Duodenal mucosa (tissue), 2 donors: ENCODE results near the gene IFNL3.
"Not testable (repeated sequence)": the region's sequence is repeated elsewhere in the genome, so short reads cannot be mapped to it uniquely, and the experiment has no call there.

Experiments used
- H3K27ac ChIP-seq: one replicate; pipeline ENCODE4 v1.7.0; 2013; ENCODE audit warnings: low read depth, low read length
- H3K27me3 ChIP-seq, 2 donors: one replicate each; pipeline ENCODE4 v1.7.0; 2013; ENCODE audit warnings: low read length in 2 of 2, control low read depth in 1 of 2; ENCODE audit not compliant: insufficient read depth in 2 of 2, control insufficient read depth in 1 of 2
- H3K36me3 ChIP-seq, 2 donors: one replicate each; pipeline ENCODE4 v1.7.0; 2013; ENCODE audit warnings: low read length in 2 of 2, control low read depth in 1 of 2; ENCODE audit not compliant: insufficient read depth in 2 of 2, control insufficient read depth in 1 of 2
- H3K4me1 ChIP-seq, 2 donors: one replicate each; pipeline ENCODE4 v1.7.0; 2013; ENCODE audit warnings: low read length in 2 of 2, control low read depth in 1 of 2; ENCODE audit not compliant: insufficient read depth in 2 of 2, control insufficient read depth in 1 of 2
- H3K4me3 ChIP-seq, 2 donors: one replicate each; pipeline ENCODE4 v1.7.0; 2013; ENCODE audit warnings: low read length in 2 of 2, low read depth in 1 of 2
- H3K9ac ChIP-seq, 2 donors: one replicate each; pipeline ENCODE4 v1.7.0; 2013; ENCODE audit warnings: low read length in 2 of 2, low read depth in 1 of 2
- H3K9me3 ChIP-seq, 2 donors: one replicate each; pipeline ENCODE4 v1.7.0; 2013; ENCODE audit warnings: low read length in 2 of 2, control low read depth in 1 of 2; ENCODE audit not compliant: control insufficient read depth in 1 of 2

IFNL3 gene

GRCh38 chr19:39218230-39219007 lies 26.4 kb downstream of the IFNL3 start:
- no peaks in the 10 kb centered on the region for H3K27me3 ChIP-seq
- no peak overlapping the region for H3K27ac ChIP-seq
- H3K4me3 ChIP-seq: no peak overlapping the region
- no peaks in the 10 kb centered on the region for H3K4me1 ChIP-seq
- no peak overlapping the region for H3K9ac ChIP-seq
- H3K36me3 ChIP-seq: no peaks in the 10 kb centered on the region
- no peaks in the 10 kb centered on the region for H3K9me3 ChIP-seq

DNA sequence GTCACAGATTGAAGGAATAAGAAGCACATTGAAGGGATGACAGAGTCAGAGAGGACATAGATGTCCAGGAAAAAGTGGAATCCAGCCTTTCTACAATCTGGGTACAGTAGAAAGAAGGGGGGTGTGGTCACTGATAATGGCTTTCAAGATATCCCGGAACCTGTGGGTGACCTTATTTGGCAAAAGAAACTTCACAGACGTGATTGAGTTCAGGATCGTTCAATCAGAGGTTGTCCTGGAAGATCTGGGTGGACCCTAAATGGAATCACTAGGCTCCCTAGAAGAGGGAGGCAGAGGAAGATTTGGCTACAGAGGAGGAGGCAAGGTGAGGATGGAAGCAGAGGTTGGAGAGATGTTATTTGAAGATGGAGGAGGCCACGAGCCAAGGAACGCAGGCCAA lies 27.7 kb downstream of the IFNL3 start:
- Histone ChIP-seq H3K9ac (no peak overlapping the region), H3K27ac (no peak overlapping the region), H3K4me1 (no peaks in the 10 kb centered on the region), H3K36me3 (no peaks in the 10 kb centered on the region), H3K4me3 (no peak overlapping the region), H3K9me3 (no peaks in the 10 kb centered on the region), H3K27me3 (no peaks in the 10 kb centered on the region)

- not testable (repeated sequence) for H3K9ac ChIP-seq, H3K4me1 ChIP-seq, H3K27ac ChIP-seq, H3K27me3 ChIP-seq, H3K36me3 ChIP-seq, H3K9me3 ChIP-seq, H3K4me3 ChIP-seq
Measured at GRCh38 chr19:39215323-39215722, 29.5 kb downstream of the IFNL3 start.

DNA sequence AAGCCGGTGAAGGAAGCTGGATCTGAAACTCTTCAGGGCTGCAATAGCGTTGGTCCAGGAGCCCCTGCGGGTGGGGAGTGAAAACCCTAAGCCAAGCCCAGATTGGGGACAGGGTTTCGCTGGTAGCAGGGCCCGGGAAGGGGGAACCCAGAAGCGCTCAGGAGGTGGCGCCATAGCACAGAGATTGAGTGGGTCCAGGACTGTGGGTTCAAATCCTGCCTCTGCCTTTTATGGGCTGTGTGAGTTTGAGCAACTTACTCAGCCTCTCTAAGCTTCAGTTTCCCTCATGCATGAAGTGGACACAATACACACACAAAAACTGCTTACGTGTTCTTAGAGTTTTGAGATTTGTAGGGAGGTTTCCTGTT lies 32.4 kb downstream of the IFNL3 start:
- no peaks in the 10 kb centered on the region for H3K27me3 ChIP-seq
- H3K9me3 ChIP-seq: no peaks in the 10 kb centered on the region
- no peaks in the 10 kb centered on the region for H3K4me1 ChIP-seq
- H3K9ac ChIP-seq: no peak overlapping the region
- no peak overlapping the region for H3K27ac ChIP-seq
- H3K36me3 ChIP-seq: no peaks in the 10 kb centered on the region
- no peak overlapping the region for H3K4me3 ChIP-seq

DNA sequence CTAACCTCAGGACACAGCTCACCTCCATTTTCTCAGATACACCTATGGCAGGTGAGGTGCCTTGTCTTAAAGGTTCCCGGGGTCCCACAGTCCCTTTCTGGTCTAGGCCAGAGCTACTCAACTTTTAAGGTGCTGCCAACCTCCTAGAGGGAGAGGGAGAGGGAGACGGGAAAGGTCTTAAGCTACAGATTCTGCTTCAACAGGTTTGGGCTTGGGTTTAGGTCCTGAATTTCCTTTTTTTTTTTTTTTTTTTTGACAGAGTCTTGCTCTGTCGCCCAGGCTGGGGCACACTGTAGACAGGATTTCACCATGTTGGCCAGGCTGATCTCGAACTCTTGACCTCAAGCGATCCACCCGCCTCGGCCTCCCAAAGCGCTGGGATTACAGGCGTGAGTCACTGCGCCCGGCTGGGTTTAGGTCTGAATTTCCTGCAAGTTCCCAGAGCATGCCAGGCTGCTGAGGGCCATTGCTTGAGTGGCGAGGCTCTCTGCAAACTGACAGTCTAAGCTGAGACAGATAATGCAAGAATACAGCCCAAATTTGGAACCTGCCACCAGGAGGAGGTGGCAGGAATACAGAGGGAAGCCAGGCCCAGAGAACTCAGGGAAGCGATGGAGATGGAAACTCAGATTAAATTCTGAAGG lies 33.0 kb downstream of the IFNL3 start:
- Histone ChIP-seq H3K9me3 (no peaks in the 10 kb centered on the region), H3K9ac (no peak overlapping the region), H3K27ac (no peak overlapping the region)

GRCh38 chr19:39209196-39209595 lies 35.6 kb downstream of the IFNL3 start:
- Histone ChIP-seq H3K36me3 (no peaks in the 10 kb centered on the region), H3K9me3 (no peaks in the 10 kb centered on the region), H3K27me3 (peaks cover 2 to 5% of the 10 kb centered on the region in 2 donors), H3K9ac (no peak overlapping the region), H3K4me3 (no peak overlapping the region), H3K4me1 (no peaks in the 10 kb centered on the region), H3K27ac (no peak overlapping the region)

More for the DNA sequence above, 33.0 kb downstream of the IFNL3 start:
- H3K4me1 ChIP-seq: no peaks in the 10 kb centered on the region
- H3K36me3 ChIP-seq: no peaks in the 10 kb centered on the region
- no peaks in the 10 kb centered on the region for H3K27me3 ChIP-seq
- H3K4me3 ChIP-seq: no peak overlapping the region

- Histone ChIP-seq H3K9ac (no peak overlapping the region), H3K9me3 (no peaks in the 10 kb centered on the region), H3K27me3 (peaks cover 6 to 14% of the 10 kb centered on the region in 2 donors), H3K36me3 (no peaks in the 10 kb centered on the region), H3K27ac (no peak overlapping the region), H3K4me3 (no peak overlapping the region), H3K4me1 (no peaks in the 10 kb centered on the region)
Measured at GRCh38 chr19:39208175-39208795, 36.5 kb downstream of the IFNL3 start.

GRCh38 chr19:39207293-39207836 lies 37.4 kb downstream of the IFNL3 start:
- H3K4me1 ChIP-seq: no peaks in the 10 kb centered on the region
- no peaks in the 10 kb centered on the region for H3K36me3 ChIP-seq
- H3K27me3 ChIP-seq: peaks cover 15 to 23% of the 10 kb centered on the region in 2 donors
- no peak overlapping the region for H3K27ac ChIP-seq
- no peak overlapping the region for H3K9ac ChIP-seq
- H3K9me3 ChIP-seq: no peaks in the 10 kb centered on the region
- no peak overlapping the region for H3K4me3 ChIP-seq

DNA sequence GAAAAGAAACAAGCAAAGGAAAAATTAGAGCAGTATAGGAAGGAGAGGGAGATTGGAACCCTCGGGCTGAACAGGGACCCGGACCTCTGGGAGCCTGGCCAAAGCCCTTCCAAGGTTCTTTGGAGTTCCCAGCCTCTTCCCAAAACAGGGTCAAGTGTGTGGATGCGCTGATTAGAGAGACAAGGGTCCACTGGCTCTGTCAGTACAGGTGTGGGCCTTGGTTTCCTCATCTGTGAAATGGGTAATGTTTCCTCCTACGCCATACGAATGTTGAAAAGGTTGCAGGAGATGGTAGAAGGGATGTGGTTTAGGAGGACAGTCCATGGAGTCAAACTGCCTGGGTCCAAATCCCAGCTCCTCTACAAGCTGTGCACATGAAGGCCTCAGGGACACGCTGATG lies 38.7 kb downstream of the IFNL3 start:
- H3K9ac ChIP-seq: no peak overlapping the region
- no peak overlapping the region for H3K27ac ChIP-seq
- no peaks in the 10 kb centered on the region for H3K36me3 ChIP-seq
- H3K9me3 ChIP-seq: no peaks in the 10 kb centered on the region
- no peak overlapping the region for H3K4me3 ChIP-seq
- H3K4me1 ChIP-seq: no peaks in the 10 kb centered on the region
- peaks cover 19 to 32% of the 10 kb centered on the region in 2 donors for H3K27me3 ChIP-seq

- H3K36me3 ChIP-seq: no peaks in the 10 kb centered on the region
- H3K27ac ChIP-seq: no peak overlapping the region
- H3K9ac ChIP-seq: no peak overlapping the region
- H3K27me3 ChIP-seq: peaks cover 19 to 39% of the 10 kb centered on the region in 2 donors
- H3K9me3 ChIP-seq: no peaks in the 10 kb centered on the region
- no peaks in the 10 kb centered on the region for H3K4me1 ChIP-seq
- no peak overlapping the region for H3K4me3 ChIP-seq
Measured at GRCh38 chr19:39205449-39205764, 39.4 kb downstream of the IFNL3 start.
